RWPE2 (cell line): Measurements from ENCODE around the gene IL15.

ENCODE experiments used
- ATAC-seq: fragments of 200-7000 bp; cut with Tn5 transposase; 3 replicates; pipeline ENCODE4 v1.9.1; 2021; ENCODE audit warnings: low read depth
- DNase-seq: peaks from one replicate; pipeline ENCODE4 v3.0.0-alpha.2; 2020; ENCODE audit warnings: low spot score
- H3K27ac ChIP-seq: fragments of 450-650 bp; 2 replicates; pipeline ENCODE4 v1.5.1; 2017; ENCODE audit warnings: mild to moderate bottlenecking; ENCODE audit not compliant: poor library complexity, severe bottlenecking
- H3K27me3 ChIP-seq: fragments of 250-450 bp; sonication (Bioruptor Pico); 2 replicates; pipeline ENCODE4 v1.5.1; 2021; ENCODE audit warnings: mild to moderate bottlenecking, moderate library complexity; ENCODE audit not compliant: insufficient read depth, poor library complexity, severe bottlenecking
- H3K36me3 ChIP-seq: fragments of 250-450 bp; sonication (Bioruptor Pico); 2 replicates; pipeline ENCODE4 v1.5.1; 2020; ENCODE audit warnings: low read depth, mild to moderate bottlenecking, moderate library complexity
- H3K4me1 ChIP-seq: fragments of 250-450 bp; sonication (Bioruptor Pico); 2 replicates; pipeline ENCODE4 v1.5.1; 2021; ENCODE audit warnings: mild to moderate bottlenecking, moderate library complexity; ENCODE audit not compliant: insufficient read depth, poor library complexity, severe bottlenecking
- H3K4me3 ChIP-seq: fragments of 250-450 bp; sonication (Bioruptor Pico); 2 replicates; pipeline ENCODE4 v1.5.1; 2021; ENCODE audit warnings: mild to moderate bottlenecking, moderate library complexity; ENCODE audit not compliant: severe bottlenecking
- H3K9me3 ChIP-seq: fragments of 250-450 bp; sonication (Bioruptor Pico); 2 replicates; pipeline ENCODE4 v1.5.1; 2021; ENCODE audit warnings: mild to moderate bottlenecking, moderate library complexity; ENCODE audit not compliant: severe bottlenecking
- CTCF ChIP-seq: fragments of 450-650 bp; IDR thresholded peaks from one replicate; pipeline ENCODE4 v1.5.1; 2017; ENCODE audit warnings: mild to moderate bottlenecking, moderate library complexity; ENCODE audit not compliant: poor library complexity, severe bottlenecking

IL15 gene

DNA sequence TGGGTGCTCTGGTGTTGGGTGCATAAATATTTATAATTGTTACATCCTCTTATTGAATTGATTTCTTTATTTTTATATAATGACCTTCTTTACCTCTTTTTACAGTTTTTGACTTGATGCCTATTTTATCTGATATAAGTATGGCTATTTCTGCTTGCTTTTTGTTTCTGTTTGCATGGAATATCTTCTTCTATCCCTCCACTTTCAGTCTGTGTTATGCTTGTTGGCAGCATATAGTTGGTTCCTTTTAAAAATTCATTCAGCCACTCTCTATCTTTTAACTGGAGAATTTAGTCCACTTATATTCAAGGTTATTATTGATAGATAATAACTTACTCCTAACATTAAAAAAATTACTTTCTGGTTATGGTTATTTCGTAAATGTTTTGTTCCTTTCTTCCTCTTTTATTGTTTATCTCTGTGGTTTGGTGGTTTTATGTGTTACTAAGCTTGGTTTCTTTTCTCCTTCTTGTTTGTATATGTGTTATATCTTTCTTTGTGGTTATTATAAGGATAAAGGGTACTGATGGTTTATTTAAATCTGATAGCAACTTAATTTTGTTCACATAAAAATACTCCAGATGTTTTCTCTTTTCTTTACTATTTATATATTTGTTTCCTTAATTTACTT, 69.5 kb downstream of the IL15 start:
- ATAC-seq (no peak), DNase-seq (no peak)
- H3K36me3 ChIP-seq: no peaks in the 10 kb centered on the region; the same call in 1 of the 2 replicates
- peaks cover 12% of the 10 kb centered on the region for H3K9me3 ChIP-seq
- no peaks in the 10 kb centered on the region for H3K27me3 ChIP-seq
- H3K4me1 ChIP-seq: no peaks in the 10 kb centered on the region
- H3K4me3 ChIP-seq: no peak overlapping the region
- no peak for TF ChIP-seq CTCF
- no peak overlapping the region for H3K27ac ChIP-seq

DNA sequence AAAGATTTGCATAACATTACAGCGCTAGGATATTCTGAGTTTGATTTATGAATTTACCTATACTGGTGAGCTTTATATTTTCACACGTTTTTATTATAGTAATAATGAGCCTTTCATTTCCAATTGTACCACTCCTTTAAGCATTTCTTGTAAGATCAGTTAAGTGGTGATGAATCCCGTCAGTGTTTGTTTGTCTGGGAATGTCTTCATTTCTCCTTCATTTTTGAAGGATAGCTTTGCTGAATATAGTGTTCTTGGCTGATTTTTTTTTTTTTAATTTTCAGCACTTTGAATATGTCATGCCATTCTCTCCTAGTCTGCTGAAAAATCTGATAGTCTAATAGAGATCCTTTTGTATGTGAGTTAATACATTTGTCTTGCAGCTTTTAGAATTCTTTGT, 70.1 kb downstream of the IL15 start:
- ATAC-seq (no peak), DNase-seq (no peak)
- no peak for TF ChIP-seq CTCF
- no peak overlapping the region for H3K4me3 ChIP-seq
- H3K27me3 ChIP-seq: no peaks in the 10 kb centered on the region
- no peaks in the 10 kb centered on the region; the same call in 1 of the 2 replicates for H3K36me3 ChIP-seq
- no peaks in the 10 kb centered on the region for H3K4me1 ChIP-seq
- no peak overlapping the region for H3K27ac ChIP-seq
- H3K9me3 ChIP-seq: peaks cover 12% of the 10 kb centered on the region

GRCh38 chr4:141711211-141711610, 74.8 kb downstream of the IL15 start:
- H3K4me3 ChIP-seq: no peak overlapping the region
- H3K4me1 ChIP-seq: peaks cover 18% of the 10 kb centered on the region
- no peak for DNase-seq
- TF ChIP-seq CTCF: peak; percentile 76
- ATAC-seq: peak; percentile 49; the same call in 1 of the 3 replicates
- H3K27me3 ChIP-seq: no peaks in the 10 kb centered on the region
- H3K27ac ChIP-seq: no peak overlapping the region
- H3K36me3 ChIP-seq: no peaks in the 10 kb centered on the region; the same call in 1 of the 2 replicates
- peaks cover 5% of the 10 kb centered on the region for H3K9me3 ChIP-seq

DNA sequence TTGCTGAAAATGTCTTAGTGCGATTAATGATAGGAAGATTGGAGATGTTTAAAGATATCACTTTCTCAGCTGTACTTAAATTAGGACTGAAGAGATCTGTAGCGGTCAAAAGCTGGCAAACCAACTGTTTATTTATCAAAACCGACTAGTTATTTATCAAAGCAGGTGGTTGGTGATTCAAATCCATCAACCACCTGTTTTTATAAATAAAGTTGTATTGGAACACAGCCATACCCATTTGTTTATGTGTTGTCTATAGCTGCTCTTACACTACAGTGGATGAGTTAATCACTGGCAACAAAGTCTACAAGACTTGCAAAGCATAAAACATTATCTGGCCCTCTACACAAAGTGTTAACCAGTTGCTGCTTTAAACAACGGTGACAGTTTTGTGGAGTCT, 76.8 kb downstream of the IL15 start:
- Histone ChIP-seq H3K4me1 (peaks cover 18% of the 10 kb centered on the region), H3K4me3 (no peak overlapping the region), H3K36me3 (no peaks in the 10 kb centered on the region; the same call in 1 of the 2 replicates), H3K27me3 (no peaks in the 10 kb centered on the region), H3K27ac (peak overlapping the region; percentile 41), H3K9me3 (no peaks in the 10 kb centered on the region)
- no peak for DNase-seq
- TF ChIP-seq CTCF: no peak
- no peak for ATAC-seq

- no peaks in the 10 kb centered on the region; the same call in 1 of the 2 replicates for H3K36me3 ChIP-seq
- H3K27ac ChIP-seq: peak overlapping the region; percentile 41
- DNase-seq: no peak
- H3K4me1 ChIP-seq: peaks cover 18% of the 10 kb centered on the region
- peak; percentile 92 for ATAC-seq
- H3K9me3 ChIP-seq: no peaks in the 10 kb centered on the region
- TF ChIP-seq CTCF: no peak
- no peak overlapping the region for H3K4me3 ChIP-seq
- H3K27me3 ChIP-seq: no peaks in the 10 kb centered on the region
Observed at GRCh38 chr4:141713771-141714445, 77.5 kb downstream of the IL15 start.
